ENCODE measurements around the gene HMGN5.

HMGN5 gene

GRCh38 chrX:81121513-81122363 is 80.0 kb downstream of the HMGN5 start:
- TF ChIP-seq, protein P1, sequence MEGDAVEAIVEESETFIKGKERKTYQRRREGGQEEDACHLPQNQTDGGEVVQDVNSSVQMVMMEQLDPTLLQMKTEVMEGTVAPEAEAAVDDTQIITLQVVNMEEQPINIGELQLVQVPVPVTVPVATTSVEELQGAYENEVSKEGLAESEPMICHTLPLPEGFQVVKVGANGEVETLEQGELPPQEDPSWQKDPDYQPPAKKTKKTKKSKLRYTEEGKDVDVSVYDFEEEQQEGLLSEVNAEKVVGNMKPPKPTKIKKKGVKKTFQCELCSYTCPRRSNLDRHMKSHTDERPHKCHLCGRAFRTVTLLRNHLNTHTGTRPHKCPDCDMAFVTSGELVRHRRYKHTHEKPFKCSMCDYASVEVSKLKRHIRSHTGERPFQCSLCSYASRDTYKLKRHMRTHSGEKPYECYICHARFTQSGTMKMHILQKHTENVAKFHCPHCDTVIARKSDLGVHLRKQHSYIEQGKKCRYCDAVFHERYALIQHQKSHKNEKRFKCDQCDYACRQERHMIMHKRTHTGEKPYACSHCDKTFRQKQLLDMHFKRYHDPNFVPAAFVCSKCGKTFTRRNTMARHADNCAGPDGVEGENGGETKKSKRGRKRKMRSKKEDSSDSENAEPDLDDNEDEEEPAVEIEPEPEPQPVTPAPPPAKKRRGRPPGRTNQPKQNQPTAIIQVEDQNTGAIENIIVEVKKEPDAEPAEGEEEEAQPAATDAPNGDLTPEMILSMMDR (IDR thresholded peaks at IDR 0.05; ENCODE audit: insufficient read depth, low read depth, low read length, missing control alignments): no peak
- peak overlapping the region; percentile 73 for H3K4me3 ChIP-seq (ENCODE audit: low read length)
- peak; percentile 90 for DNase-seq (ENCODE audit: low read depth)

- peak overlapping the region; percentile 73 for H3K4me3 ChIP-seq (ENCODE audit: low read length)
- peak; percentile 59 for DNase-seq (ENCODE audit: low read depth)
- TF ChIP-seq, protein P1 (IDR thresholded peaks at IDR 0.05; ENCODE audit: insufficient read depth, low read depth, low read length, missing control alignments): peak; percentile 68
These were observed 80.8 kb downstream of the HMGN5 start for GRCh38 chrX:81120936-81121371.

DNA sequence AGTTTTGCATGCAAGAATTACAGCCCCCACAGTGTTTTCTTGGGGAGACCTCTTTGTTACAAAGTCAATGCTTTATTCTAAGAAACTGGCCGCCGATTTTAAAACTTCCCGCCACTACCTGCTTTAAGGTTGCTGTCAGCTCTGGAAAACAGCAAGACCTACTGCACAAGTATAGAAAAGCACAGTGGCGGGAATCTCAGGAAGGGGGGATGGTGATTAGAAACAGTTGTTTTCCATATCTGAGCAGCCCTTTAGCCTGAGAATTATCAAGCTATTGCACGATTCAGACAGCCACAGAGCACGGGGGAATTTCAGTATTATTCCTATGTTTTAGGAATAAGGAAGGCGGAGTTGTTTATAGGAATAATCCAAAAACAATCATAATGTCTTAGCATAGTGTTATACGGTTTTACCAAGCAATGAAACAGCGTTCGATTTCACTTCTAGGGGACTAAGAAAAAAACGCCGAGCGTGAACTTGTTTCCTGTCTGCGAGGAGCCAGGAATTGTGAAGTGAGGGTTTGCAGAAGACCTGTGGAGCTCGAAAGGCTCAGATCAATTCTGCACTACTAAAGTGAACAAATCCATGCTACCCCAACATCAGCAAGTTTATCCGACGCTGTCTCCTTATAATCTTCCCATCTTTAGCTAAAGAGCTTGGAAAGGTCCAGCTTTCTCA is 81.3 kb downstream of the HMGN5 start:
- peak overlapping the region; percentile 73 for H3K4me3 ChIP-seq (ENCODE audit: low read length)
- TF ChIP-seq, protein P1 (IDR thresholded peaks at IDR 0.05; ENCODE audit: insufficient read depth, low read depth, low read length, missing control alignments): no peak
- no peak for DNase-seq (ENCODE audit: low read depth)

DNA sequence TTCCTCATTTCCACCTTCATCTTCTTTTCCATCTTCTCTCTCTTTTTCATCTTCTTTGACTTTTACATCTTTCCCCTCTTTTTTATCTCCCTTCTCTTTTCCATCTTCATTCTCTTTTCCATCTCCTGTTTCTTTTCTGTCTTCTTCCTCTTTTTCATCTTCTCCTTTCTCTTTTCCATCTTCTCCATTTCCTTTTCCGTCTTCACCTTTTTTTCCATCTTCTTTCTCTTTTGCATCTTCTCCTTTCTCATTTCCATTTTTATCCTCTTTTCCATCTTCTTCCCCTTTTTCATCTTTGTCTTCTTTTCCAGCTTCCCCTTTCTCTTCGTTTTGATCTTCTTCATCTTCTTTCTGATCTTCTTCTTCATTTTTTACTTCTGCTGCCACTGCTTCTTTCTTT is 87.0 kb downstream of the HMGN5 start:
- DNase-seq (ENCODE audit: low read depth): no peak
- H3K4me3 ChIP-seq (ENCODE audit: low read length): no peak overlapping the region
- TF ChIP-seq, protein P1 (IDR thresholded peaks at IDR 0.05; ENCODE audit: insufficient read depth, low read depth, low read length, missing control alignments): no peak

DNA sequence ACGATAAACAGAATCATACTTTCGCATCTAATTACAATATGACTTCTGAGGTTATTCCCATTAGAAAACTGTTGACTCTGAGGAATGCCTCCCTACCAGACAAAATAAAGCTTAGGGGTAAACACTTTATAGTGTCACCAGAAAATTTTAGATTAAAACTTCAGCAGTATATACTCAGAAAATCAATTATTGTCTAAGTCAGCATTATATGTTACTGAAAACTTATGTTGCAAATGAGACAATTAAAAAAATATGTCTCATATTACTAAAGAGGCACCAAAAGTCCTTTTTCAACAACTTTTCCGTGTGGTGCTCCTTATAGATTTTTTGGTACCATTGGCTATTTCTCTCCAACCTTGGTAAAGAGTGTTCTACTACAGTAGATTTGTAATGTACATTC is 91.4 kb downstream of the HMGN5 start:
- H3K4me3 ChIP-seq (ENCODE audit: low read length): no peak overlapping the region
- DNase-seq (ENCODE audit: low read depth): no peak
- TF ChIP-seq, protein P1 (IDR thresholded peaks at IDR 0.05; ENCODE audit: insufficient read depth, low read depth, low read length, missing control alignments): no peak

GRCh38 chrX:81082649-81083048 is 119.1 kb downstream of the HMGN5 start:
- DNase-seq (ENCODE audit: low read depth): no peak
- no peak overlapping the region for H3K4me3 ChIP-seq (ENCODE audit: low read length)

More at GRCh38 chrX:81082649-81083048, 119.1 kb downstream of the HMGN5 start:
- TF ChIP-seq, protein P1 (IDR thresholded peaks at IDR 0.05; ENCODE audit: insufficient read depth, low read depth, low read length, missing control alignments): no peak
